C4-2B (cell line): Measurements from ENCODE around the gene DNAH2.

Experiments used
- H3K27ac ChIP-seq: fragments of 450-650 bp; 2 replicates; pipeline ENCODE4 v1.5.1; 2017
- CTCF ChIP-seq: fragments of 450-650 bp; conservative IDR thresholded peaks from 2 replicates; pipeline ENCODE4 v1.5.1; 2017; ENCODE audit warnings: mild to moderate bottlenecking
- ZFX ChIP-seq: fragments of 450-650 bp; IDR thresholded peaks from 2 replicates; pipeline ENCODE4 v1.6.1; 2017

The DNAH2 gene

GRCh38 chr17:7848131-7848579 is 130.6 kb downstream of the DNAH2 start:
- TF ChIP-seq CTCF: no peak
- no peak for TF ChIP-seq ZFX
- H3K27ac ChIP-seq: no peak overlapping the region

- H3K27ac ChIP-seq: no peak overlapping the region
- TF ChIP-seq ZFX (no peak), CTCF (no peak)
Measured at GRCh38 chr17:7848739-7849129, 131.2 kb downstream of the DNAH2 start.

- no peak for TF ChIP-seq CTCF
- no peak for TF ChIP-seq ZFX
- H3K27ac ChIP-seq: no peak overlapping the region; the same call in 1 of the 2 replicates
Measured at GRCh38 chr17:7849130-7849750, 131.7 kb downstream of the DNAH2 start.

GRCh38 chr17:7849751-7850504 is 132.4 kb downstream of the DNAH2 start:
- TF ChIP-seq ZFX (no peak), CTCF (no peak)
- no peak overlapping the region; the same call in 1 of the 2 replicates for H3K27ac ChIP-seq

- TF ChIP-seq CTCF (no peak), ZFX (peak; percentile 32; the same call in 1 of the 2 replicates)
Measured at GRCh38 chr17:7850701-7851437, 133.3 kb downstream of the DNAH2 start.

GRCh38 chr17:7851438-7852261 is 134.1 kb downstream of the DNAH2 start:
- H3K27ac ChIP-seq: peak overlapping the region; percentile 65
- peak; percentile 98 for TF ChIP-seq CTCF
- no peak; the same call in 1 of the 2 replicates for TF ChIP-seq ZFX

More at GRCh38 chr17:7850701-7851437, 133.3 kb downstream of the DNAH2 start:
- H3K27ac ChIP-seq: peak overlapping the region; percentile 65
